ENCODE measurements around the gene TBC1D1. TPM values are rescaled to one million over a fixed set of nuclear protein-coding genes. Genes with fewer than 3 reads are reported as not detected.

TBC1D1 gene
- total RNA-seq, 1 donor from 2014 or later: 78.9 TPM

DNA sequence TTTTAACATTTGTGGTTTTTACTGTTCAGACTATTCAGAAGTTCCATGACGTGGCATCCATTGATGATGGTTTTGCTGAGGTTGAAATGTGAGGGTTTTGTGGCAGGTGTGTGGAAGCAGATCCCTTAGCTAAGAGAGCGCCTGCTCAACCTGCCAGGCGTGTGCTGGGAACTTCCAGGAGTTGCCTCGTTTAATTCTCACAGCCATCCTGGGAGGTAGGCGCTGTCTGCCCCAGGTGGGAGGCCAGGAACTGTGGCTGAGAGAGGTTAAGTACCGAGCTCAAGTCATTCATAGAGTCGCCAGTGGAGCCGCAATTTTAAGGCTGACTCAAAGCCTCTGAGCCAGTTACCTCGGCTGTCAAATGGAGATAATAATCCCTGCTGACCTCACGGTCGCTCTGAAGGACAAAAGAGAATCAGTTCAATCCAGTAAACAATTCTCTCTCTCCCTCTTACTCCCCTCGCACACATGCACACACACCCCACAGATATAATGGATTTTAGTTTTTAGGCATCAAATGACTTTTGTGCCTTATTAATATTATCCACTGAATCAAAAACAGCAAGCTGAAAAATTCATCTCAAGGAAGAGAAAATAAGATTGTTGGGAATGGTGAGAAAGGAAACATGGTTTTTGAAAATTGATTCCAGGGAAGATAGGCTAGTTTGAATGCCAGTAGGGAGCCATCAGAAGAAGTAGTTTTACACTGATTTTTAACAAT, 240.6 kb downstream of the TBC1D1 start:
- H3K27me3 Mint-ChIP-seq (ENCODE audit: low read depth): no peaks in the 10 kb centered on the region
- H3K4me3 Mint-ChIP-seq: no peak overlapping the region
- H3K9me3 Mint-ChIP-seq: no peaks in the 10 kb centered on the region
- H3K4me1 Mint-ChIP-seq: peaks cover 32% of the 10 kb centered on the region
- H3K36me3 Mint-ChIP-seq: peaks cover 23% of the 10 kb centered on the region
- peak overlapping the region; percentile 85 for H3K27ac Mint-ChIP-seq
- DNase-seq (ENCODE audit: low spot score in 2 of 2, unreplicated experiment in 2 of 2): no peak
- TF ChIP-seq, protein P1, sequence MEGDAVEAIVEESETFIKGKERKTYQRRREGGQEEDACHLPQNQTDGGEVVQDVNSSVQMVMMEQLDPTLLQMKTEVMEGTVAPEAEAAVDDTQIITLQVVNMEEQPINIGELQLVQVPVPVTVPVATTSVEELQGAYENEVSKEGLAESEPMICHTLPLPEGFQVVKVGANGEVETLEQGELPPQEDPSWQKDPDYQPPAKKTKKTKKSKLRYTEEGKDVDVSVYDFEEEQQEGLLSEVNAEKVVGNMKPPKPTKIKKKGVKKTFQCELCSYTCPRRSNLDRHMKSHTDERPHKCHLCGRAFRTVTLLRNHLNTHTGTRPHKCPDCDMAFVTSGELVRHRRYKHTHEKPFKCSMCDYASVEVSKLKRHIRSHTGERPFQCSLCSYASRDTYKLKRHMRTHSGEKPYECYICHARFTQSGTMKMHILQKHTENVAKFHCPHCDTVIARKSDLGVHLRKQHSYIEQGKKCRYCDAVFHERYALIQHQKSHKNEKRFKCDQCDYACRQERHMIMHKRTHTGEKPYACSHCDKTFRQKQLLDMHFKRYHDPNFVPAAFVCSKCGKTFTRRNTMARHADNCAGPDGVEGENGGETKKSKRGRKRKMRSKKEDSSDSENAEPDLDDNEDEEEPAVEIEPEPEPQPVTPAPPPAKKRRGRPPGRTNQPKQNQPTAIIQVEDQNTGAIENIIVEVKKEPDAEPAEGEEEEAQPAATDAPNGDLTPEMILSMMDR (IDR thresholded peaks at IDR 0.05; ENCODE audit: unreplicated experiment): no peak

DNA sequence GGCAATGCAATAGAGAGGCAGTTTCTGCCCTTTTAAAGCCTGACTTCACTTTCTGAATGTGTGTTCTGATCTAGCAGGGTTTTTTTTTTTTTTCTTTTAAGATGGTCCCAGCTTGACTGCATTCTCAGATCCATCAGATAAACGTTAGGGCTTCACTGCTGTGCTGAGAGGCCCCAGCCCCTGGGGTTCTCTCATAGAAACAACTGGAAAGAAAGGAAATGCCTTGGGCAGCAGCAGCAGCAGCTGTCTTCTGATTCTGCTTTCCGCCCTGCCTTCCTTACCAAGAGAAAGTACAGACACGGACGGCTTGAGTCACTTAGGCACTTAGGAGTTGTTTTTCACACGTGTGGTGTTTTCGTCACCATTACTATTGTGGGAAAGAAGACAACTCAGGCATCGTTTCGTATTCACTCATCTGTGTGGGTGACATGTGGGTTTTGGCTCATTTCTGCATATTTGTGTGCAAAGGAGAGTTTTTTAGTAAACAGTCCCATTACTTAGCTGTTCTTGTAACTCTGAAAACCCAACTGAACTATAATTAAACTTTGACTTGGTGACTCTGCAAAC, 241.3 kb downstream of the TBC1D1 start:
- no peak for DNase-seq (ENCODE audit: low spot score in 2 of 2, unreplicated experiment in 2 of 2)
- peaks cover 32% of the 10 kb centered on the region for H3K4me1 Mint-ChIP-seq
- H3K27ac Mint-ChIP-seq: peak overlapping the region; percentile 85

DNA sequence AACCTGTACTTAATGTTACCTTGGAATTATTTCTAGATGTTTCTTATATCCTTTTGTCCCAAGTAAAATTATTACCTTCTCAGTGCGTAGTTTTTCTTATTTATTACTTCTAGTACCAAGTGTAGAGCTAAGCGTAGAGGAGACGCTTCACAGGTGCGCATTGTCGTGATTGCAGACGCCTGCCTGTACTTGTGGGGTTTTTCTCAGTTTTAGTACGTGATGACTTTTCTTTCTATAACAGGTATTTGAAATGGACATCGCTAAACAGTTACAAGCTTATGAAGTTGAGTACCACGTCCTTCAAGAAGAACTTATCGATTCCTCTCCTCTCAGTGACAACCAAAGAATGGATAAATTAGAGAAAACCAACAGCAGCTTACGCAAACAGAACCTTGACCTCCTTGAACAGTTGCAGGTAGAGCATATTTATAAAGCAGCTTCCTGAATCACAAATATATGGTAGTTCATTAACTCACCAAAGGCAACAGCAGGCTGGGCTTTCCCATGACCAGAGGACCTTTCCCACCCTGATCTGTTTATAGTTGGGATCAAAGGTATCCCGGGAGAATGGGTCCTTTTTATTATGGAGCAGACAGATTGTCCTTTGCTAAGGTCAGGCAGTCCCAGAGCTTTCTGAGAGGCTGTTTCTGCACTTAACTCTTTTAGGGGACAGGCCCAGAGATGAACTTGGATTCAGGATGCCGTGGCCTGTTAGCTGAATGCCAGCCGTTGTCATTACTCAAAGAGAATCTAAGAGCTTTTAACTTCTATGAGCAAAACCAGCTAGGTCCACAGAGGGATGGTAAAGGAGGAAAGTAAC, 242.2 kb downstream of the TBC1D1 start:
- Mint-ChIP-seq H3K27ac (no peak overlapping the region), H3K4me3 (no peak overlapping the region), H3K27me3 (ENCODE audit: low read depth) (no peaks in the 10 kb centered on the region), H3K9me3 (no peaks in the 10 kb centered on the region), H3K4me1 (peaks cover 32% of the 10 kb centered on the region), H3K36me3 (peaks cover 26% of the 10 kb centered on the region)
- no peak for DNase-seq (ENCODE audit: low spot score in 2 of 2, unreplicated experiment in 2 of 2)
- TF ChIP-seq, protein P1 (IDR thresholded peaks at IDR 0.05; ENCODE audit: unreplicated experiment): no peak

More for the DNA sequence above, 241.3 kb downstream of the TBC1D1 start:
- TF ChIP-seq, protein P1 (IDR thresholded peaks at IDR 0.05; ENCODE audit: unreplicated experiment): no peak
- H3K4me3 Mint-ChIP-seq: no peak overlapping the region
- no peaks in the 10 kb centered on the region for H3K9me3 Mint-ChIP-seq
- H3K36me3 Mint-ChIP-seq: peaks cover 21% of the 10 kb centered on the region
- no peaks in the 10 kb centered on the region for H3K27me3 Mint-ChIP-seq (ENCODE audit: low read depth)

DNA sequence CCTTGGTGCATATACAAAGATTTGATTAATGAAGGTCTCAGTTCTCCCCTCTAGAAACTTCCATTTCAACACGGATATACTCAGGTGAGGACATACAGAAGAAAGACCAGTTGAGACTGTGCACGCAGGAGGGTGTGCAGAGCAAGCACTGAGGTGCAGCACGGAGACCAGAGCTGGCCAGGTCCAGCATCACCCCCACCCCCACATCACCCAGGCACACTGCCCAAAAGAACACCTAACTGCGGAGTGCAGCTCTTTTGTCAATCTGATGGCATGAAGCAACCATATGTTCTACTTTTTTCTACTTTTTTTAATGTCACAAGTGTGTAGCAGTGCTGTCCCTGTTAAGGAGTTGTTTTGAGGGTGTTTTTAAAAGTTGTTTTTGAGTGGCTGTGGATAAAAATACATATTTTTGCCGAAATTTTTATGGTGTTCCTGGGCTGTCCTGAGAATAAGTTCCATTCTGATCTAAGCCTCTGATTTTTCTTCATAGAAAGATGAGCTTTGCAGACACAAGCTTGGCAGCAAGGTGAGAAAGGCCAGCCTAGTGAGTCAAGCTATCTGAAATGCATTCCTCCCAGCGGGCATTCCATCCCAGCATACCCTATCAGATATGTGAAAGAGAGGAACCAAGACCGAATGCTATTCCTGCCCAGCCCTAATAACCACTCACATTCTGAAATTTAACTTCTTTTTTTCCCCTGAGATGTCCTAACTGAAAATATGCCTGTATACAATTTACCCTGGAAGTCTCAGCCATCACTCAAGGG, 243.0 kb downstream of the TBC1D1 start:
- Mint-ChIP-seq H3K4me1 (peaks cover 28% of the 10 kb centered on the region), H3K9me3 (no peaks in the 10 kb centered on the region), H3K4me3 (no peak overlapping the region), H3K27ac (no peak overlapping the region), H3K36me3 (peaks cover 34% of the 10 kb centered on the region), H3K27me3 (ENCODE audit: low read depth) (no peaks in the 10 kb centered on the region)
- DNase-seq (ENCODE audit: low spot score in 2 of 2, unreplicated experiment in 2 of 2): no peak
- TF ChIP-seq, protein P1 (IDR thresholded peaks at IDR 0.05; ENCODE audit: unreplicated experiment): no peak

DNA sequence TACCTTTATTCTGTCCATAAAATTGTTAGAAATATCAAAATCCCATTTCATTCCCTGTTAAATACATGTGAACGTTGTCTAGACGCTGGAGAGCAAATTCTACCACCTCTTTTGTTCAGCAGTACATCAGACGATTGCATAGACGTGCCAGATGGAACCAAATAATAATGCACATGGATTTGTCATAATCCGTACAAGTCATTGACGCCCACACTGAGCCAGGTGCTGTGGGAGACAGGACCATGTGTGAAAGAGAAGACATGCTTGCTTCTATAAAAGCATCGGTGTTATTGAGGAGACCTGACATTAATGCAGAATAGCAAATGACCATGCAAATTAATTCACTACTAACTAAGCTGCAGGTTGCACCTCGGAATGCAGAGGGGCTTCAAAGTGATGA, 244.3 kb downstream of the TBC1D1 start:
- no peak for DNase-seq (ENCODE audit: low spot score in 2 of 2, unreplicated experiment in 2 of 2)
- peaks cover 47% of the 10 kb centered on the region for H3K36me3 Mint-ChIP-seq
- H3K27ac Mint-ChIP-seq: no peak overlapping the region
- H3K4me1 Mint-ChIP-seq: peaks cover 28% of the 10 kb centered on the region
- no peaks in the 10 kb centered on the region for H3K27me3 Mint-ChIP-seq (ENCODE audit: low read depth)
- H3K4me3 Mint-ChIP-seq: no peak overlapping the region
- no peaks in the 10 kb centered on the region for H3K9me3 Mint-ChIP-seq
- TF ChIP-seq, protein P1 (IDR thresholded peaks at IDR 0.05; ENCODE audit: unreplicated experiment): no peak

Measured in mesothelial cell of epicardium (in vitro differentiated cells).